Vagina (tissue), 2 donors: ENCODE measurements around the gene AKR1B1. TPM values are rescaled to one million over a fixed set of nuclear protein-coding genes. Genes with fewer than 3 reads are reported as not detected.

ENCODE experiments used
- DNase-seq, 2 donors: peaks; one replicate each; pipeline ENCODE4 v3.0.0-alpha.2; 2017; ENCODE audit errors: extremely low spot score in 2 of 2
- H3K27ac ChIP-seq: fragments of 200-600 bp; sonication (generic); one replicate; pipeline ENCODE4 v1.5.1; 2019
- H3K27me3 ChIP-seq: fragments of 200-600 bp; sonication (generic); one replicate; pipeline ENCODE4 v1.5.1; 2019
- H3K36me3 ChIP-seq, 2 donors: fragments of 200-600 bp; sonication (generic); one replicate each; pipeline ENCODE4 v1.5.1; 2017 to 2019
- H3K4me1 ChIP-seq: fragments of 200-600 bp; sonication (generic); one replicate; pipeline ENCODE4 v1.5.1; 2019
- H3K4me3 ChIP-seq, 2 donors: fragments of 200-600 bp; sonication (generic); 1 replicate in 1 of 2; 2 replicates in 1 of 2; pipeline ENCODE4 v1.5.1; 2016 to 2019
- H3K9me3 ChIP-seq: fragments of 200-600 bp; sonication (generic); one replicate; pipeline ENCODE4 v1.5.1; 2019
- POLR2A ChIP-seq, 2 donors: fragments of 450-650 bp; IDR thresholded peaks; one replicate each; pipeline ENCODE4 v1.6.1; 2017; ENCODE audit warnings: antibody characterized with exemption in 2 of 2, mild to moderate bottlenecking in 2 of 2, moderate library complexity in 2 of 2
- POLR2AphosphoS5 ChIP-seq, 2 donors: sonication (generic); formaldehyde crosslinking; IDR thresholded peaks; one replicate each; pipeline ENCODE4 v1.9.0; 2017; ENCODE audit warnings: antibody characterized with exemption in 2 of 2, mild to moderate bottlenecking in 2 of 2, low read depth in 1 of 2; ENCODE audit not compliant: insufficient read depth in 1 of 2
- intact Hi-C: fragments of 100-400 bp; cut with DNase I; formaldehyde crosslinking; loops from one replicate; pipeline ENCODE4 v1.15.1; 2023
- total RNA-seq: library from RNA; depleted of rRNA; stranded (reverse); fragments of >200 nt; gene quantifications from one replicate; pipeline ENCODE4 v1.2.3, GENCODE V29; 2016
- TF ChIP-seq, protein P1 (sequence below), 3 experiments: fragments of 450-650 bp in 2 of 3; fragments of 200-600 bp in 1 of 3; sonication (generic) in 1 of 3; IDR thresholded peaks; one replicate each; pipeline ENCODE4 v1.5.1; 2017 to 2019; ENCODE audit warnings: antibody characterized with exemption in 3 of 3, mild to moderate bottlenecking in 2 of 3, moderate library complexity in 2 of 3

Gene AKR1B1
- total RNA-seq, 1 donor from 2014 or later = 79.1 TPM

- Histone ChIP-seq H3K36me3 (no peaks in the 10 kb centered on the region), H3K4me3 (no peak overlapping the region), H3K9me3 (no peaks in the 10 kb centered on the region), H3K4me1 (peaks cover 7% of the 10 kb centered on the region), H3K27ac (no peak overlapping the region), H3K27me3 (no peaks in the 10 kb centered on the region)
- DNase-seq = peak in 1 of 2 donors; percentile 62
- intact Hi-C loops = no loop called here
- TF ChIP-seq, protein P1, sequence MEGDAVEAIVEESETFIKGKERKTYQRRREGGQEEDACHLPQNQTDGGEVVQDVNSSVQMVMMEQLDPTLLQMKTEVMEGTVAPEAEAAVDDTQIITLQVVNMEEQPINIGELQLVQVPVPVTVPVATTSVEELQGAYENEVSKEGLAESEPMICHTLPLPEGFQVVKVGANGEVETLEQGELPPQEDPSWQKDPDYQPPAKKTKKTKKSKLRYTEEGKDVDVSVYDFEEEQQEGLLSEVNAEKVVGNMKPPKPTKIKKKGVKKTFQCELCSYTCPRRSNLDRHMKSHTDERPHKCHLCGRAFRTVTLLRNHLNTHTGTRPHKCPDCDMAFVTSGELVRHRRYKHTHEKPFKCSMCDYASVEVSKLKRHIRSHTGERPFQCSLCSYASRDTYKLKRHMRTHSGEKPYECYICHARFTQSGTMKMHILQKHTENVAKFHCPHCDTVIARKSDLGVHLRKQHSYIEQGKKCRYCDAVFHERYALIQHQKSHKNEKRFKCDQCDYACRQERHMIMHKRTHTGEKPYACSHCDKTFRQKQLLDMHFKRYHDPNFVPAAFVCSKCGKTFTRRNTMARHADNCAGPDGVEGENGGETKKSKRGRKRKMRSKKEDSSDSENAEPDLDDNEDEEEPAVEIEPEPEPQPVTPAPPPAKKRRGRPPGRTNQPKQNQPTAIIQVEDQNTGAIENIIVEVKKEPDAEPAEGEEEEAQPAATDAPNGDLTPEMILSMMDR (IDR thresholded peaks at IDR 0.05) = no peak
- TF ChIP-seq POLR2A (IDR thresholded peaks at IDR 0.05) = no peak
- no peak for TF ChIP-seq POLR2AphosphoS5 (IDR thresholded peaks at IDR 0.05; ENCODE audit: insufficient read depth in 1 of 2, low read depth in 1 of 2)
Measured at GRCh38 chr7:134463751-134464150, 4.9 kb upstream of the AKR1B1 start.

- Histone ChIP-seq H3K9me3 (no peaks in the 10 kb centered on the region), H3K4me1 (peaks cover 15% of the 10 kb centered on the region), H3K27ac (no peak overlapping the region), H3K4me3 (no peak overlapping the region), H3K36me3 (no peaks in the 10 kb centered on the region), H3K27me3 (no peaks in the 10 kb centered on the region)
- DNase-seq = no peak
- intact Hi-C loops = no loop called here
- no peak for TF ChIP-seq POLR2A (IDR thresholded peaks at IDR 0.05)
- TF ChIP-seq POLR2AphosphoS5 (IDR thresholded peaks at IDR 0.05; ENCODE audit: insufficient read depth in 1 of 2, low read depth in 1 of 2) = no peak
- TF ChIP-seq, protein P1 (IDR thresholded peaks at IDR 0.05) = no peak
Measured at GRCh38 chr7:134462337-134462925, 3.5 kb upstream of the AKR1B1 start.

DNA sequence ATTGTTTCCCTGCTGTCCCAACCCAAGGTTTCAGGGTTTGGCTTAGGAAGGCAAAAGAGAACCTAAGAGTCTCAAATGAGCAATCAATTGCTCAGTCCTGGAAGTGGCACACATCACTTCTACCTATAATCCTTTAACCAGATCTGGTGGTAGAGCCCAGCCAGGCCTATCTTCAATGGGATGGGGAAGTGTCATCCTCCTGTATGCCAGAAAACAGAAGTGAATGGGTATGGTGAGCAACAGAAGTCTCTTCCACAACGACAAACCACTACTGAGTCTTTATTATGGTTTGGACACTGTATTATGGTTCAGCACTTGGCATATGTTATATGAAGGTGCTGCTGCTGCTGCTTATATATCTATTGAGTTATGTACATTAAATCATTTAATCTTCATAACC, 3.0 kb upstream of the AKR1B1 start:
- intact Hi-C loops = no loop called here
- H3K9me3 ChIP-seq = no peaks in the 10 kb centered on the region
- peaks cover 19% of the 10 kb centered on the region for H3K4me1 ChIP-seq
- DNase-seq = no peak
- no peak overlapping the region for H3K27ac ChIP-seq
- no peak overlapping the region for H3K4me3 ChIP-seq
- TF ChIP-seq POLR2AphosphoS5 (IDR thresholded peaks at IDR 0.05; ENCODE audit: insufficient read depth in 1 of 2, low read depth in 1 of 2) (no peak), POLR2A (IDR thresholded peaks at IDR 0.05) (no peak)
- TF ChIP-seq, protein P1 (IDR thresholded peaks at IDR 0.05) = no peak
- H3K27me3 ChIP-seq = no peaks in the 10 kb centered on the region
- no peaks in the 10 kb centered on the region for H3K36me3 ChIP-seq

DNA sequence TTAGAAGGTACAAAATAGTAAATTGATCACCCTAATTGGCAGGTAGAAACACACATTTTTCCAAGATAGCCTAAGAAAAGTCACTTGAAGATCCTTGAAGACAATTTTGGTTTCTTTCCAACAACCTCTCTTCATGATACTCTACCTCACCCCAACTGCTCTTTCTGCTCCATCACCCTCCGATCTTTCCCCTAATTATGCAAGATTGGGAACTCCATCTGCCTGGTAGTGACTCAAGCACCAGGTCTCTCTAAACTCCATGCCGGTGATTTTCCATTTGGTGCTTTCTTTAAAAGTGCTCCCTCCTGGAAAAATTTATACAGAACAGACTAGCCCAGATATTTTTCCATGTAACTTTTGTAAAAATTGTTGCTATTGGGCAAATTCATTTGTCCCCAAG, 1.1 kb upstream of the AKR1B1 start:
- H3K36me3 ChIP-seq = no peaks in the 10 kb centered on the region
- peaks cover 19% of the 10 kb centered on the region for H3K4me1 ChIP-seq
- H3K27me3 ChIP-seq = no peaks in the 10 kb centered on the region
- H3K9me3 ChIP-seq = no peaks in the 10 kb centered on the region
- no peak overlapping the region for H3K27ac ChIP-seq
- intact Hi-C loops = no loop called here
- DNase-seq = no peak
- no peak for TF ChIP-seq POLR2A (IDR thresholded peaks at IDR 0.05)
- no peak for TF ChIP-seq POLR2AphosphoS5 (IDR thresholded peaks at IDR 0.05; ENCODE audit: insufficient read depth in 1 of 2, low read depth in 1 of 2)
- TF ChIP-seq, protein P1 (IDR thresholded peaks at IDR 0.05) = no peak
- H3K4me3 ChIP-seq = no peak overlapping the region

DNA sequence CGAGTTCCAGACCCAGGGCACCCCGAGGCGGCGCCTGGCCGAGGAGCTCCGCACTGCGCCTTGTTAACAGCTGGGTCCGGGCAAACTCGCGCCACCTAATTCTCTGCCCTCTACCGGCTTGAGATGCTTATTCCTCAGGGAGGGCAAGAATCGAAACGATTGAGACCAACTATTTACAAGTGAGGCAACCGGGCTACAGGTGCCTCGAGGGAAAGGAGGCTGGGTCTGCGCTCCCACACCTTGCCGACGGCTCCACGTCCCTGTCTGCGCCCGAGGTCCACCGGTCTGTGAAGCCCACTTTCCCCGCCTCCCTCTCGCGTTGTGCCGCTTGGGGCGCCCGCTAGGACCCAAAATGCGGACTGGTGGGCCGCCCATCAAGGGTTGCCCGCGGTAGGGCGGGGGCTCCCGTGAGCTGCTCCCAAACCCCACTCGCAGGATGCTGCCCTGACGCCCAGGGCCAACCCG, 527 bp downstream of the AKR1B1 start:
- no peaks in the 10 kb centered on the region for H3K9me3 ChIP-seq
- no peak for DNase-seq
- TF ChIP-seq, protein P1 (IDR thresholded peaks at IDR 0.05) = peak in 2 of 3 experiments; percentile 0 to 10
- TF ChIP-seq POLR2A (IDR thresholded peaks at IDR 0.05) = no peak
- intact Hi-C loops = no loop called here
- H3K4me1 ChIP-seq = peaks cover 21% of the 10 kb centered on the region
- peak overlapping the region; percentile 81 to 83 for H3K4me3 ChIP-seq
- no peaks in the 10 kb centered on the region for H3K27me3 ChIP-seq
- peak overlapping the region; percentile 88 for H3K27ac ChIP-seq
- H3K36me3 ChIP-seq = no peaks in the 10 kb centered on the region
